Vagina (tissue), 2 donors: ENCODE measurements around the gene GDF15. TPM values are rescaled to one million over a fixed set of nuclear protein-coding genes. Genes with fewer than 3 reads are reported as not detected.
A peak's percentile ranks its signal among the peaks of the same experiment; 100 is the strongest.

Experiments used
- DNase-seq, 2 donors: peaks; one replicate each; pipeline ENCODE4 v3.0.0-alpha.2; 2017; ENCODE audit errors: extremely low spot score in 2 of 2
- H3K27ac ChIP-seq: fragments of 200-600 bp; sonication (generic); one replicate; pipeline ENCODE4 v1.5.1; 2019
- H3K27me3 ChIP-seq: fragments of 200-600 bp; sonication (generic); one replicate; pipeline ENCODE4 v1.5.1; 2019
- H3K36me3 ChIP-seq, 2 donors: fragments of 200-600 bp; sonication (generic); one replicate each; pipeline ENCODE4 v1.5.1; 2017 to 2019
- H3K4me1 ChIP-seq: fragments of 200-600 bp; sonication (generic); one replicate; pipeline ENCODE4 v1.5.1; 2019
- H3K4me3 ChIP-seq, 2 donors: fragments of 200-600 bp; sonication (generic); 1 replicate in 1 of 2; 2 replicates in 1 of 2; pipeline ENCODE4 v1.5.1; 2016 to 2019
- H3K9me3 ChIP-seq: fragments of 200-600 bp; sonication (generic); one replicate; pipeline ENCODE4 v1.5.1; 2019
- POLR2A ChIP-seq, 2 donors: fragments of 450-650 bp; IDR thresholded peaks; one replicate each; pipeline ENCODE4 v1.6.1; 2017; ENCODE audit warnings: antibody characterized with exemption in 2 of 2, mild to moderate bottlenecking in 2 of 2, moderate library complexity in 2 of 2
- POLR2AphosphoS5 ChIP-seq, 2 donors: sonication (generic); formaldehyde crosslinking; IDR thresholded peaks; one replicate each; pipeline ENCODE4 v1.9.0; 2017; ENCODE audit warnings: antibody characterized with exemption in 2 of 2, mild to moderate bottlenecking in 2 of 2, low read depth in 1 of 2; ENCODE audit not compliant: insufficient read depth in 1 of 2
- intact Hi-C: fragments of 100-400 bp; cut with DNase I; formaldehyde crosslinking; loops from one replicate; pipeline ENCODE4 v1.15.1; 2023
- total RNA-seq: library from RNA; depleted of rRNA; stranded (reverse); fragments of >200 nt; gene quantifications from one replicate; pipeline ENCODE4 v1.2.3, GENCODE V29; 2016
- TF ChIP-seq, protein P1 (sequence below), 3 experiments: fragments of 450-650 bp in 2 of 3; fragments of 200-600 bp in 1 of 3; sonication (generic) in 1 of 3; IDR thresholded peaks; one replicate each; pipeline ENCODE4 v1.5.1; 2017 to 2019; ENCODE audit warnings: antibody characterized with exemption in 3 of 3, mild to moderate bottlenecking in 2 of 3, moderate library complexity in 2 of 3

GDF15 gene
- total RNA-seq, 1 donor from 2014 or later = 25.5 TPM

- intact Hi-C loops = no loop called here
- TF ChIP-seq, protein P1, sequence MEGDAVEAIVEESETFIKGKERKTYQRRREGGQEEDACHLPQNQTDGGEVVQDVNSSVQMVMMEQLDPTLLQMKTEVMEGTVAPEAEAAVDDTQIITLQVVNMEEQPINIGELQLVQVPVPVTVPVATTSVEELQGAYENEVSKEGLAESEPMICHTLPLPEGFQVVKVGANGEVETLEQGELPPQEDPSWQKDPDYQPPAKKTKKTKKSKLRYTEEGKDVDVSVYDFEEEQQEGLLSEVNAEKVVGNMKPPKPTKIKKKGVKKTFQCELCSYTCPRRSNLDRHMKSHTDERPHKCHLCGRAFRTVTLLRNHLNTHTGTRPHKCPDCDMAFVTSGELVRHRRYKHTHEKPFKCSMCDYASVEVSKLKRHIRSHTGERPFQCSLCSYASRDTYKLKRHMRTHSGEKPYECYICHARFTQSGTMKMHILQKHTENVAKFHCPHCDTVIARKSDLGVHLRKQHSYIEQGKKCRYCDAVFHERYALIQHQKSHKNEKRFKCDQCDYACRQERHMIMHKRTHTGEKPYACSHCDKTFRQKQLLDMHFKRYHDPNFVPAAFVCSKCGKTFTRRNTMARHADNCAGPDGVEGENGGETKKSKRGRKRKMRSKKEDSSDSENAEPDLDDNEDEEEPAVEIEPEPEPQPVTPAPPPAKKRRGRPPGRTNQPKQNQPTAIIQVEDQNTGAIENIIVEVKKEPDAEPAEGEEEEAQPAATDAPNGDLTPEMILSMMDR (IDR thresholded peaks at IDR 0.05) = no peak
- TF ChIP-seq POLR2AphosphoS5 (IDR thresholded peaks at IDR 0.05; ENCODE audit: insufficient read depth in 1 of 2, low read depth in 1 of 2) (no peak), POLR2A (IDR thresholded peaks at IDR 0.05) (no peak)
These were observed 49.4 kb downstream of the GDF15 start for GRCh38 chr19:18435178-18435841.

DNA sequence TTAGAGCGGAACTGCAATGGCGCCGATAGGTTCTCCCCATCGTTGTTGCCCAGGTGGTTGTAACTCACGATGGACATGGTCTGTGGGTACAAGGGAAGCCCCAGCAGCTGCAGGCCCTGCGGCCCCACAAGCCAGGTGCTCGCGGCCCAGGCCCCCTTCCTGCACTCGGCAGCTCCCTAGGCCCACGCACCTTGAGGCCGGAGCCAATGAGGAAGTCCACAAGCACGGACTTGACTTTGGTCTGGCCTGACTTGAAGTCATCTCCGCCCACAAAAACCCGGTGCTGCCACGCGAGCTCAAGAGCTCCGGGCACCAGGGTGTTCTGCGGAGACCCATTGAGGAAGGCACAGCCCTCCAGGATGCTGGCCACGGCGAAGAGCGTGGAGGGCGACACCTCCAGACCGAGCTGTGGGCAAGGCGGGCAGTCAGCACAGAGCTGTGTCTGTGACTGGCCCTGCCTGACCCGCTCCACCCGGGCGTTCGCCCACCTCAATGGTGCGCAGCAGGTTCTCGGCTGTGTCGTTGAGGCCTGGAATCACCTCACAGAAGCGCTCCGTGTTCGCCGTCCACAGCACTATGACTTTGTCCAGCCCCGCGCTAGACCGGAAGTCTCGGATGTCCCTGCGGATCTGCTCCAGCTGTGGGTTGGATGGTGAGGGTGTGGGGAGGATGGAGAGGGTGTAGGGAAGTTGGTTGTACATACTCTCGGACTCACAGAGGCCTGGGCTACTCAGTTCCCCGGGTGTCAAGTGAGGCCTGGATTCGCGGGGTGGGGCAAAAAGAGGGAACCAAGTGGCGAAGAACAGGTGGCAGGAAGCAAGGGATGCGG, 50.1 kb downstream of the GDF15 start:
- TF ChIP-seq POLR2A (IDR thresholded peaks at IDR 0.05) = no peak
- TF ChIP-seq POLR2AphosphoS5 (IDR thresholded peaks at IDR 0.05; ENCODE audit: insufficient read depth in 1 of 2, low read depth in 1 of 2) = no peak
- TF ChIP-seq, protein P1 (IDR thresholded peaks at IDR 0.05) = no peak
- intact Hi-C loops = no loop called here
- no peaks in the 10 kb centered on the region for H3K9me3 ChIP-seq
- H3K36me3 ChIP-seq = no peaks in the 10 kb centered on the region
- no peaks in the 10 kb centered on the region for H3K27me3 ChIP-seq
- H3K4me1 ChIP-seq = peaks cover 62% of the 10 kb centered on the region
- H3K27ac ChIP-seq = peak overlapping the region; percentile 78
- peak overlapping the region in 1 of 2 donors; percentile 66 for H3K4me3 ChIP-seq
- no peak for DNase-seq

More at GRCh38 chr19:18435178-18435841, 49.4 kb downstream of the GDF15 start:
- Histone ChIP-seq H3K4me1 (peaks cover 66% of the 10 kb centered on the region), H3K27me3 (no peaks in the 10 kb centered on the region), H3K27ac (no peak overlapping the region), H3K36me3 (no peaks in the 10 kb centered on the region), H3K4me3 (no peak overlapping the region), H3K9me3 (no peaks in the 10 kb centered on the region)
- no peak for DNase-seq

DNA sequence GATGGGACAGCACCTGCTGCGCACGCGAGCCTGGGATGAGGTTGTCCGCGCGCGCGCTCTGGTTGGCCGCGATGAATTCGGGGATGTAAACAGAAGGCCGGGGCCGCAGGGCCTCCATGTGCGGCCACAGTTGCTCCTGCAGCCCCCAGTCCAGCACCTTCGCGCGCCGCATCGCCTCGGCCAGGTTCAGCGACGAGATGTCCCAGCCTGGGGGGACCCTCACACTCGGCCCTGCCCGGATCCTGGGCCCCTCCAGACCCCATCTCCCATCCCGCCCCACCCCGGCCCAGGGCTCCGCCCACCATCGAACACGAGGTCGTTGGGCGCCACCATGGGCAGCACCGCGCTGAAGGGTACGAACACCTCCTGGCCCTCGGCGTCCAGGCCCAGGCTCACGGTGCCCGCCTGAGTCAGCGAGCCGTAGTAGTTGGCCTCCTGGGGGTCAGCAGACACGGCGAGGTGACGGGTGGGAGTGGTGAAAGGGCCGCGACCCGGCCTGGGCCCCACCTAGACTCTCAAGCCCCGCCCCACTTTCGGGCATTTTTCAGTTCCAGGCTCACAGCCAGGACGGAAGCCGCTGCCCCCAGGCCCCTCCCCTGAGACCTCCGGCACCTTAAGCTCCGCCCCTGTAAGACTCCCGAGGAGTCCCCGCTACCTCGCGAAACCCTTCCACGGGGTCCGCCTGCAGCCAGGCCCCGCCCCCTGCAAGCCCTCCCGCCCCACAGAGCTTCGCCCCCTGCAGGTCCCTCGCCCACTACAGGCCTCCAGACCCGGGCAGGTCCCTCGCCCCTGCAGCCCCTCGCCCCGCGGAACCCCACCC, 50.9 kb downstream of the GDF15 start:
- TF ChIP-seq POLR2AphosphoS5 (IDR thresholded peaks at IDR 0.05; ENCODE audit: insufficient read depth in 1 of 2, low read depth in 1 of 2) (peak in 1 of 2 donors; percentile 42), POLR2A (IDR thresholded peaks at IDR 0.05) (no peak)
- Histone ChIP-seq H3K9me3 (no peaks in the 10 kb centered on the region), H3K27ac (peak overlapping the region; percentile 78), H3K4me1 (peaks cover 62% of the 10 kb centered on the region), H3K4me3 (peak overlapping the region; percentile 66), H3K27me3 (no peaks in the 10 kb centered on the region), H3K36me3 (no peaks in the 10 kb centered on the region)
- DNase-seq = no peak
- intact Hi-C loops = no loop called here

GRCh38 chr19:18437491-18438330, 51.8 kb downstream of the GDF15 start, which contains the start of gene ISYNA1:
TSS of gene ISYNA1 (minus strand) at chr19:18438133. CDS start at chr19:18437979, 154 bp downstream.
- Histone ChIP-seq H3K27me3 (no peaks in the 10 kb centered on the region), H3K27ac (peak within 1 kb of the TSS; percentile 78), H3K4me1 (peaks cover 56% of the 10 kb centered on the region), H3K4me3 (peak within 1 kb of the TSS; percentile 66), H3K36me3 (no peaks in the 10 kb centered on the region), H3K9me3 (no peaks in the 10 kb centered on the region)
- intact Hi-C loops = no loop called here
- TF ChIP-seq, protein P1 (IDR thresholded peaks at IDR 0.05) = no peak
- TF ChIP-seq POLR2A (IDR thresholded peaks at IDR 0.05) (peak in 1 of 2 donors; percentile 7), POLR2AphosphoS5 (IDR thresholded peaks at IDR 0.05; ENCODE audit: insufficient read depth in 1 of 2, low read depth in 1 of 2) (peak in 1 of 2 donors; percentile 55)
- no peak for DNase-seq
